Heart right ventricle (tissue), 16 donors: Measurements from ENCODE around the gene LAMTOR4. TPM values are rescaled to one million over a fixed set of nuclear protein-coding genes. Genes with fewer than 3 reads are reported as not detected.

Source experiments
- ATAC-seq, 8 donors: fragments of 200-7000 bp; cut with Tn5 transposase; one replicate each; pipeline ENCODE4 v1.9.1; 2020; ENCODE audit warnings: mild to moderate bottlenecking in 8 of 8, moderate library complexity in 8 of 8, moderate number of reproducible peaks in 1 of 8
- DNase-seq, 2 donors: peaks; one replicate each; pipeline ENCODE4 v3.0.0-alpha.2; 2020
- H3K27ac ChIP-seq, 10 donors: fragments of 200-600 bp; sonication (generic) in 2 of 10; one replicate each; pipeline versions ENCODE4 v1.5.0 to v1.8.0; 2020 to 2022; ENCODE audit warnings: mild to moderate bottlenecking in 3 of 10
- H3K27me3 ChIP-seq, 7 donors: fragments of 200-600 bp; one replicate each; pipeline ENCODE4 v1.8.0; 2021 to 2022; ENCODE audit warnings: mild to moderate bottlenecking in 2 of 7
- H3K36me3 ChIP-seq, 9 donors: fragments of 200-600 bp; sonication (generic) in 1 of 9; one replicate each; pipeline versions ENCODE4 v1.5.0 to v1.8.0; 2020 to 2022; ENCODE audit warnings: mild to moderate bottlenecking in 2 of 9
- H3K4me1 ChIP-seq, 9 donors: fragments of 200-600 bp; sonication (generic) in 1 of 9; one replicate each; pipeline versions ENCODE4 v1.5.0 to v1.8.0; 2020 to 2022; ENCODE audit warnings: mild to moderate bottlenecking in 4 of 9
- H3K4me3 ChIP-seq, 10 donors: fragments of 200-600 bp; sonication (generic) in 2 of 10; one replicate each; pipeline versions ENCODE4 v1.5.0 to v1.8.0; 2020 to 2022; ENCODE audit warnings: mild to moderate bottlenecking in 7 of 10, moderate library complexity in 2 of 10
- H3K9me3 ChIP-seq, 11 donors: fragments of 200-600 bp in 10 of 11; sonication (generic) in 2 of 11; one replicate each; pipeline versions ENCODE4 v1.5.0 to v1.8.0; 2013 to 2022; ENCODE audit warnings: mild to moderate bottlenecking in 2 of 11, control low read depth in 1 of 11, moderate library complexity in 1 of 11
- WGBS, 2 donors: extraction: QIAGEN DNeasy Blood & Tissue Kit; methylation state at CpG; one replicate each; pipeline ENCODE4 v1.1.7; 2013; ENCODE audit warnings: inconsistent platforms in 1 of 2; 5-methylcytosine and 5-hydroxymethylcytosine counted together
- intact Hi-C, 10 donors: fragments of 100-400 bp; cut with DNase I; formaldehyde crosslinking; loops; one replicate each; pipeline versions ENCODE4 v1.11.1 to v1.14.2; 2022
- polyA plus RNA-seq, 2 donors: library from polyadenylated mRNA; stranded (reverse); fragments of 200-250 nt; gene quantifications; one replicate each; pipeline ENCODE4 v1.2.3, GENCODE V29; 2013
- total RNA-seq, 10 donors: library from RNA; stranded (reverse); fragmentation: NEBNext Ultra II Directional in 3 of 10; extraction: Animal tissue kit (Norgen Biotek cat#: 25700) in 3 of 10; gene quantifications; one replicate each; pipeline versions ENCODE4 v1.2.1 to v1.2.4, GENCODE V29; 2021 to 2023
- TF ChIP-seq, protein P1 (sequence below), 9 donors: fragments of 200-600 bp; sonication (generic) in 2 of 9; IDR thresholded peaks; one replicate each; pipeline versions ENCODE4 v1.5.0 to v1.8.0; 2021 to 2022; ENCODE audit warnings: antibody characterized with exemption in 9 of 9, mild to moderate bottlenecking in 5 of 9, moderate library complexity in 1 of 9
- donor health status: Arrhythmogenic right ventricular cardiomyopathy.
- donor health status: ischemic (EF 13 %, LVEDD 7.1; RV severe dilation, severe dysfunction).
- donor health status: healthy with polysubstance abuse.
- donor health status: DM: no; HTN: yes; CAD: no.
- donor health status: DM: no; HTN: no; CAD: no.
- donor health status: ischemic (EF 25% LVEDD 6.9; RV normal size, moderate dysfunction).
- donor health status: ischemic (EF 25% LVEDD 5.7; RV mildly dilated, moderate dysfunction).
- donor health status: healthy.
- donor health status: DM: yes; HTN: yes; CAD: no.
- donor health status: Ischemic cardiomyopathy.
- donor health status: ischemic (EF 35%, LVEDD 5.7; RV mildly dilated, moderate dysfunction).
- donor health status: nonischemic (EF 11% LVEDD 7.7; RV severe dilation, severe dysfunction).
- donor health status: DM: yes; HTN: yes; CAD: no.
- donor health status: PGD.
- donor health status: ischemic (EF 29% LVEDD 5.4; RV normal size, mild dysfunction).
- donor health status: nonischemic (EF 23%, LVEDD 6.1; RV moderate dilation, normal function).

Gene LAMTOR4
- total and polyA plus RNA-seq, 12 donors, result 72.3 to 210 (median 90.6) TPM

DNA sequence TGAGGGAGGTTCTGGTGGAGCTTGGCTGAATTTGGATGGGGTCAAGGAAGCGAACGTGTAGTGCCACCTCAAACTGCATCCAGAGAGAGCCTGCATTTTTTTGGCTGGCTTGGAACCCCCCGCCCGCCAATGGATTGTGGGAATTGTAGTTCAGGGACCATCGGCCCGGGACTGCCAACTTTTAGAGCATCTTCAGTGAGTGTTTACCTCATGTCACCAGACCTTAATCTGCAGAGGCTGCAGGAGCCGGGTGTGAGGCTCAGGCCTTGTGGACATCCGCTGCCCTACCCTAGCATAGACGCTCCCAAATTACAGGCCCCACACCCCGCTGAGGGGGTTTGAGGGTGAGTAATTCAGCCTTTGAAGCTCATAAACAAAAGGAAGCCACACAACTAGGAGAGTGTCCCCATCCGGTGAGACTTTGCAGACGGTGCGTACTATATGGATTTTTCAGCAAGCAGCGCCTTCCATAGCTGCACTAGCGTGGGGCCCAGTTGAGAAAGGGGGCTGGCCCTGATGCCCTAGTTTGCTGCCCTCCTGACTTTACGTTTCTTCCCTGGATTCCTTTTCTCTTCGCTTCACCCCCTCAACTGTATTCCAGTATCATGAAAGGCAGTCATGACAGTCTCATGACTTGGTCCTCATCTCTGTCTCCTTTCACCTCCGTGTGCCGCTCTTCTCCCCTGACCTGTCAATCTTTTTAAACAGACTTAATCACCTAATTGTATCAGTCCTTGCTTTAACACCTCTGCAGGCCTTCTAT lies 28.6 kb upstream of the LAMTOR4 start:
- H3K27me3 ChIP-seq, result no peaks in the 10 kb centered on the region
- DNase-seq, result peak; percentile 51 to 69
- H3K4me1 ChIP-seq, result peaks cover 5 to 30% (median 17%) of the 10 kb centered on the region in 9 donors
- peak overlapping the region; percentile 51 to 86 (median 74) for H3K4me3 ChIP-seq
- H3K9me3 ChIP-seq, result no peaks in the 10 kb centered on the region
- H3K36me3 ChIP-seq, result peaks cover 0 to 18% (median 0%) of the 10 kb centered on the region in 9 donors
- TF ChIP-seq, protein P1, sequence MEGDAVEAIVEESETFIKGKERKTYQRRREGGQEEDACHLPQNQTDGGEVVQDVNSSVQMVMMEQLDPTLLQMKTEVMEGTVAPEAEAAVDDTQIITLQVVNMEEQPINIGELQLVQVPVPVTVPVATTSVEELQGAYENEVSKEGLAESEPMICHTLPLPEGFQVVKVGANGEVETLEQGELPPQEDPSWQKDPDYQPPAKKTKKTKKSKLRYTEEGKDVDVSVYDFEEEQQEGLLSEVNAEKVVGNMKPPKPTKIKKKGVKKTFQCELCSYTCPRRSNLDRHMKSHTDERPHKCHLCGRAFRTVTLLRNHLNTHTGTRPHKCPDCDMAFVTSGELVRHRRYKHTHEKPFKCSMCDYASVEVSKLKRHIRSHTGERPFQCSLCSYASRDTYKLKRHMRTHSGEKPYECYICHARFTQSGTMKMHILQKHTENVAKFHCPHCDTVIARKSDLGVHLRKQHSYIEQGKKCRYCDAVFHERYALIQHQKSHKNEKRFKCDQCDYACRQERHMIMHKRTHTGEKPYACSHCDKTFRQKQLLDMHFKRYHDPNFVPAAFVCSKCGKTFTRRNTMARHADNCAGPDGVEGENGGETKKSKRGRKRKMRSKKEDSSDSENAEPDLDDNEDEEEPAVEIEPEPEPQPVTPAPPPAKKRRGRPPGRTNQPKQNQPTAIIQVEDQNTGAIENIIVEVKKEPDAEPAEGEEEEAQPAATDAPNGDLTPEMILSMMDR (IDR thresholded peaks at IDR 0.05), result no peak
- peak; percentile 55 to 78 (median 74) for ATAC-seq
- H3K27ac ChIP-seq, result peak overlapping the region; percentile 83 to 94 (median 89)
- WGBS, 2 donors, result 17 to 20% methylated on average over 19 of the region's 19 CpGs
- intact Hi-C loops, result loop anchor here in 4 of 10 donors (1.0 to 10.0 kb wide), 3 partner anchors 19 to 205 kb away; partner anchors contain the start of genes AP4M1 (in 3 of the 4), MCM7 (in 3 of the 4) and TRIM4 (in 1 of the 4)

GRCh38 chr7:100120733-100121036 lies 28.0 kb upstream of the LAMTOR4 start:
- intact Hi-C loops, result loop anchor here in 1 of 10 donors (10.0 kb wide), 1 partner anchor 206 kb away; the partner anchor contains the start of gene TRIM4
- H3K4me3 ChIP-seq, result peak overlapping the region in 6 of 10 donors; percentile 63 to 86 (median 76)
- WGBS, 2 donors, result 18 to 25% methylated on average over 1 of the region's 1 CpG

GRCh38 chr7:100122067-100122466 lies 26.7 kb upstream of the LAMTOR4 start:
- Histone ChIP-seq H3K4me3 (no peak overlapping the region), H3K9me3 (no peaks in the 10 kb centered on the region), H3K4me1 (peaks cover 8 to 42% (median 27%) of the 10 kb centered on the region in 9 donors), H3K36me3 (peaks cover 0 to 15% (median 0%) of the 10 kb centered on the region in 9 donors), H3K27me3 (no peaks in the 10 kb centered on the region), H3K27ac (no peak overlapping the region)
- ATAC-seq (no peak), DNase-seq (no peak)
- WGBS, 2 donors, result 71 to 82% methylated on average over 13 of the region's 13 CpGs
- TF ChIP-seq, protein P1 (IDR thresholded peaks at IDR 0.05), result no peak
- intact Hi-C loops, result loop anchor here in 1 of 10 donors (10.0 kb wide), 1 partner anchor 207 kb away; the partner anchor contains the start of gene TRIM4

More at GRCh38 chr7:100120733-100121036, 28.0 kb upstream of the LAMTOR4 start:
- no peaks in the 10 kb centered on the region for H3K27me3 ChIP-seq
- peaks cover 0 to 15% (median 0%) of the 10 kb centered on the region in 9 donors for H3K36me3 ChIP-seq
- TF ChIP-seq, protein P1 (IDR thresholded peaks at IDR 0.05), result no peak
- no peaks in the 10 kb centered on the region for H3K9me3 ChIP-seq
- no peak for ATAC-seq
- no peak for DNase-seq
- peaks cover 5 to 35% (median 18%) of the 10 kb centered on the region in 9 donors for H3K4me1 ChIP-seq
- peak overlapping the region in 3 of 10 donors; percentile 91 to 94 (median 92) for H3K27ac ChIP-seq

DNA sequence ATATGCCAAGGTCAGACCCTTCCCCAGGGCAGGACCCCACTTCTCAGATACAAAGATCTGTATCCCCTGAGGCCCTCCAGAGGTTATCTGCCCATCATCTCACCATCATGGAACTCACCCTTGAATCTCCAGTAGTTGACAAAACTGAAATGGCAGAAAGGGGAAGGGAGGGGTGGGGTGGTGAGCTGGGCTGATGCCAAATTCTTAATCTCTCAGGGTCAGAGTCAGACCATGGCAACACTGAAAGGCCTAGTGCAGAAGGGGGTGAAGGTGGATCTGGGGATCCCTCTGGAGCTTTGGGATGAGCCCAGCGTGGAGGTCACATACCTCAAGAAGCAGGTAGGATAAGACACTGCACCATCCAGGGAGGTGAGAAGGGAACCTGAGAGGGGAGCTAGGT lies 26.1 kb upstream of the LAMTOR4 start:
- H3K4me1 ChIP-seq, result peaks cover 10 to 43% (median 32%) of the 10 kb centered on the region in 9 donors
- H3K36me3 ChIP-seq, result peaks cover 0 to 15% (median 0%) of the 10 kb centered on the region in 9 donors
- H3K27me3 ChIP-seq, result no peaks in the 10 kb centered on the region
- no peaks in the 10 kb centered on the region for H3K9me3 ChIP-seq
- H3K27ac ChIP-seq, result no peak overlapping the region
- DNase-seq (no peak), ATAC-seq (no peak)
- intact Hi-C loops, result loop anchor here in 1 of 10 donors (10.0 kb wide), 1 partner anchor 208 kb away; the partner anchor contains the start of gene TRIM4
- 89 to 95% methylated on average over 1 of the region's 1 CpG for WGBS, 2 donors
- TF ChIP-seq, protein P1 (IDR thresholded peaks at IDR 0.05), result no peak
- H3K4me3 ChIP-seq, result no peak overlapping the region
